GM03348 (cell line): ENCODE measurements around the gene PIP4K2A.

Experiments
- DNase-seq: peaks from one replicate; pipeline ENCODE4 v3.0.0; 2012; ENCODE audit warnings: low spot score

Gene PIP4K2A

GRCh38 chr10:22599048-22599561, 115.3 kb downstream of the PIP4K2A start:
- peak; percentile 62 for DNase-seq

- no peak for DNase-seq
Observed at GRCh38 chr10:22598478-22598877, 115.9 kb downstream of the PIP4K2A start.

GRCh38 chr10:22597138-22597537, 117.2 kb downstream of the PIP4K2A start:
- no peak for DNase-seq

GRCh38 chr10:22593636-22594198, 120.7 kb downstream of the PIP4K2A start:
- no peak for DNase-seq

- DNase-seq = no peak
Observed at GRCh38 chr10:22593026-22593425, 121.4 kb downstream of the PIP4K2A start.

- no peak for DNase-seq
Observed at GRCh38 chr10:22589851-22590514, 124.4 kb downstream of the PIP4K2A start.

GRCh38 chr10:22588462-22588861, 125.9 kb downstream of the PIP4K2A start:
- no peak for DNase-seq

GRCh38 chr10:22583683-22584082, 130.7 kb downstream of the PIP4K2A start:
- DNase-seq = no peak

GRCh38 chr10:22581461-22581860, 132.9 kb downstream of the PIP4K2A start:
- no peak for DNase-seq

GRCh38 chr10:22580711-22581110, 133.7 kb downstream of the PIP4K2A start:
- no peak for DNase-seq

- DNase-seq = no peak
Observed at GRCh38 chr10:22579826-22580225, 134.6 kb downstream of the PIP4K2A start.

- peak; percentile 55 for DNase-seq
Observed at GRCh38 chr10:22573820-22574569, 140.4 kb downstream of the PIP4K2A start.

- DNase-seq = no peak
Observed at GRCh38 chr10:22570733-22571430, 143.5 kb downstream of the PIP4K2A start.

GRCh38 chr10:22570234-22570633, 144.1 kb downstream of the PIP4K2A start:
- DNase-seq = no peak

GRCh38 chr10:22568928-22569327, 145.4 kb downstream of the PIP4K2A start:
- DNase-seq = no peak

GRCh38 chr10:22564060-22564459, 150.3 kb downstream of the PIP4K2A start:
- no peak for DNase-seq

- DNase-seq = no peak
Observed at GRCh38 chr10:22561909-22562308, 152.5 kb downstream of the PIP4K2A start.

- DNase-seq = no peak
Observed at GRCh38 chr10:22560913-22561239, 153.5 kb downstream of the PIP4K2A start.

GRCh38 chr10:22560096-22560912, 154.1 kb downstream of the PIP4K2A start:
- no peak for DNase-seq

- DNase-seq = no peak
Observed at GRCh38 chr10:22557321-22557720, 157.1 kb downstream of the PIP4K2A start.

- DNase-seq = no peak
Observed at GRCh38 chr10:22556774-22557173, 157.6 kb downstream of the PIP4K2A start.
